HG03378 (cell line): Measurements from ENCODE around the gene HES1.
"Not testable (repeated sequence)": the region's sequence is repeated elsewhere in the genome, so short reads cannot be mapped to it uniquely, and the experiment has no call there.

Source experiments
- ATAC-seq: cut with Tn5 transposase; IDR thresholded peaks from one replicate; pipeline ENCODE4 v1.9.1; 2021; ENCODE audit warnings: mild to moderate bottlenecking, moderate library complexity; ENCODE audit not compliant: unreplicated experiment

HES1 gene

GRCh38 chr3:194124193-194124592 is 11.8 kb upstream of the HES1 start:
- ATAC-seq = no peak

GRCh38 chr3:194125442-194125841 is 10.5 kb upstream of the HES1 start:
- no peak for ATAC-seq

GRCh38 chr3:194126790-194127189 is 9.2 kb upstream of the HES1 start:
- ATAC-seq = no peak

- ATAC-seq = no peak
Measured at GRCh38 chr3:194128202-194128918, 7.6 kb upstream of the HES1 start.

GRCh38 chr3:194128919-194129295 is 7.0 kb upstream of the HES1 start:
- ATAC-seq = not testable (repeated sequence)

GRCh38 chr3:194129581-194130133 is 6.3 kb upstream of the HES1 start:
- no peak for ATAC-seq

GRCh38 chr3:194130188-194130587 is 5.8 kb upstream of the HES1 start:
- ATAC-seq = no peak

- peak; percentile 70 for ATAC-seq
Measured at GRCh38 chr3:194130807-194131589, 5.0 kb upstream of the HES1 start.

GRCh38 chr3:194132465-194133286 is 3.3 kb upstream of the HES1 start:
- no peak for ATAC-seq

- no peak for ATAC-seq
Measured at GRCh38 chr3:194133661-194134230, 2.2 kb upstream of the HES1 start.

- no peak for ATAC-seq
Measured at GRCh38 chr3:194134231-194134756, 1.7 kb upstream of the HES1 start.

- no peak for ATAC-seq
Measured at GRCh38 chr3:194134757-194135515, 1.0 kb upstream of the HES1 start.

- ATAC-seq = no peak
Measured at GRCh38 chr3:194135516-194135805, 487 bp upstream of the HES1 start.

GRCh38 chr3:194136519-194137007 is 615 bp downstream of the HES1 start:
- ATAC-seq = no peak

GRCh38 chr3:194137008-194137505 is 1.1 kb downstream of the HES1 start:
- ATAC-seq = no peak

GRCh38 chr3:194137506-194138474 is 1.8 kb downstream of the HES1 start:
- peak; percentile 42 for ATAC-seq

GRCh38 chr3:194138732-194139070 is 2.8 kb downstream of the HES1 start:
- ATAC-seq = no peak

GRCh38 chr3:194139071-194139813 is 3.3 kb downstream of the HES1 start:
- ATAC-seq = no peak
